ENCODE results near the gene MACF1. TPM values are rescaled to one million over a fixed set of nuclear protein-coding genes. Genes with fewer than 3 reads are reported as not detected.
"Not testable (repeated sequence)": the region's sequence is repeated elsewhere in the genome, so short reads cannot be mapped to it uniquely, and the experiment has no call there.

Gene MACF1
- polyA plus RNA-seq, 1 of the 3 experiments (the other 2 are of a cell fraction), result 37.6 TPM

- POLR2A ChIA-PET, result no interaction called here
- no peaks in the 10 kb centered on the region for H3K79me2 ChIP-seq (ENCODE audit: insufficient read depth)
- H3K9ac ChIP-seq, result no peak overlapping the region
- H3F3A ChIP-seq (replicated peaks; ENCODE audit: insufficient read depth), result peaks cover 9% of the 10 kb centered on the region
- H3K4me2 ChIP-seq, result no peak overlapping the region
- no peaks in the 10 kb centered on the region for H4K20me1 ChIP-seq (ENCODE audit: insufficient read depth)
- H3K27me3 ChIP-seq (ENCODE audit: insufficient read depth), result no peaks in the 10 kb centered on the region
- H3K4me3 ChIP-seq (ENCODE audit: low read depth in 2 of 2, low read length in 1 of 2), result no peak overlapping the region
- no peaks in the 10 kb centered on the region for H3K9me3 ChIP-seq
- H2AFZ ChIP-seq (ENCODE audit: low read depth), result no peak overlapping the region
- WGBS (ENCODE audit: low lambda C conversion rate), result 100% methylated on average over 4 of the region's 4 CpGs
- TF ChIP-seq SIN3A (IDR thresholded peaks at IDR 0.05; ENCODE audit: borderline replicate concordance, low read depth, low read length) (no peak), NRF1 (IDR thresholded peaks at IDR 0.05; ENCODE audit: low read depth, low read length) (no peak), RFX5 (IDR thresholded peaks at IDR 0.05; ENCODE audit: low read length) (no peak), CTCF (IDR thresholded peaks at IDR 0.05) (no peak), GABPA (IDR thresholded peaks at IDR 0.05; ENCODE audit: low read depth) (no peak), USF2 (IDR thresholded peaks at IDR 0.05; ENCODE audit: borderline replicate concordance, low read depth, low read length) (no peak), TAF1 (IDR thresholded peaks at IDR 0.05; ENCODE audit: borderline replicate concordance, low read depth, low read length) (no peak), FOXJ3 (CRISPR knock-in tag; IDR thresholded peaks at IDR 0.05) (no peak), MEF2A (IDR thresholded peaks at IDR 0.05; ENCODE audit: borderline replicate concordance, low read depth) (no peak), RCOR1 (IDR thresholded peaks at IDR 0.05; ENCODE audit: low read length) (no peak), RXRA (IDR thresholded peaks at IDR 0.05; ENCODE audit: borderline replicate concordance, low read depth) (no peak)
- no peak for DNase-seq
- H3K4me1 ChIP-seq (ENCODE audit: control insufficient read depth in 1 of 2, insufficient read depth in 2 of 2, low read depth in 1 of 2, low read length in 1 of 2), result no peaks in the 10 kb centered on the region
- no peak overlapping the region for H3K27ac ChIP-seq (ENCODE audit: low read depth in 2 of 2, low read length in 1 of 2)
- CTCF ChIA-PET, result no interaction called here
- H3K36me3 ChIP-seq (replicated peaks in 1 of 2; ENCODE audit: control insufficient read depth in 1 of 2, insufficient read depth in 2 of 2, low read length in 1 of 2), result peaks cover 53 to 55% of the 10 kb centered on the region in 2 experiments
- H3K9me2 ChIP-seq, result no peaks in the 10 kb centered on the region
Observed at GRCh38 chr1:39473324-39473723, 268.8 kb downstream of the MACF1 start.

GRCh38 chr1:39474810-39475209 is 270.3 kb downstream of the MACF1 start:
- peaks cover 52% of the 10 kb centered on the region in 2 experiments for H3K36me3 ChIP-seq (replicated peaks in 1 of 2; ENCODE audit: control insufficient read depth in 1 of 2, insufficient read depth in 2 of 2, low read length in 1 of 2)
- H3K27me3 ChIP-seq (ENCODE audit: insufficient read depth), result no peaks in the 10 kb centered on the region
- H3F3A ChIP-seq (replicated peaks; ENCODE audit: insufficient read depth), result peaks cover 9% of the 10 kb centered on the region
- H2AFZ ChIP-seq (ENCODE audit: low read depth), result no peak overlapping the region
- WGBS (ENCODE audit: low lambda C conversion rate), result 94% methylated on average over 4 of the region's 4 CpGs
- no peak overlapping the region for H3K9ac ChIP-seq
- H3K4me2 ChIP-seq, result no peak overlapping the region
- H3K9me2 ChIP-seq, result no peaks in the 10 kb centered on the region
- ChIA-PET CTCF (interaction anchor here (1.0 to 1.1 kb wide), 2 partner anchors 36 to 65 kb away, joined by 3 read pairs; no protein-coding TSS in a partner anchor), POLR2A (no interaction called here)
- TF ChIP-seq USF2 (IDR thresholded peaks at IDR 0.05; ENCODE audit: borderline replicate concordance, low read depth, low read length) (no peak), JUND (IDR thresholded peaks at IDR 0.05) (no peak), CTCF (IDR thresholded peaks at IDR 0.05) (no peak), GATA2 (CRISPR knock-in tag; IDR thresholded peaks at IDR 0.05) (no peak)
- no peaks in the 10 kb centered on the region for H3K9me3 ChIP-seq
- no peak for DNase-seq
- H4K20me1 ChIP-seq (ENCODE audit: insufficient read depth), result no peaks in the 10 kb centered on the region
- H3K4me1 ChIP-seq (ENCODE audit: control insufficient read depth in 1 of 2, insufficient read depth in 2 of 2, low read depth in 1 of 2, low read length in 1 of 2), result no peaks in the 10 kb centered on the region
- H3K4me3 ChIP-seq (ENCODE audit: low read depth in 2 of 2, low read length in 1 of 2), result no peak overlapping the region
- no peak overlapping the region for H3K27ac ChIP-seq (ENCODE audit: low read depth in 2 of 2, low read length in 1 of 2)
- H3K79me2 ChIP-seq (ENCODE audit: insufficient read depth), result no peaks in the 10 kb centered on the region

- H3K9me3 ChIP-seq; H3K9ac ChIP-seq; H3K27ac ChIP-seq (ENCODE audit: low read depth in 2 of 2, low read length in 1 of 2); H3K9me2 ChIP-seq; H3F3A ChIP-seq (replicated peaks; ENCODE audit: insufficient read depth); H3K4me3 ChIP-seq (ENCODE audit: low read depth in 2 of 2, low read length in 1 of 2); H3K27me3 ChIP-seq (ENCODE audit: insufficient read depth); H2AFZ ChIP-seq (ENCODE audit: low read depth); H3K4me1 ChIP-seq (ENCODE audit: control insufficient read depth in 1 of 2, insufficient read depth in 2 of 2, low read depth in 1 of 2, low read length in 1 of 2); H4K20me1 ChIP-seq (ENCODE audit: insufficient read depth); POLR2A ChIA-PET; DNase-seq; H3K79me2 ChIP-seq (ENCODE audit: insufficient read depth); H3K4me2 ChIP-seq: not testable (repeated sequence)
- CTCF ChIA-PET, result interaction anchor here (1.0 to 1.1 kb wide), 2 partner anchors 37 to 66 kb away, joined by 3 read pairs; no protein-coding TSS in a partner anchor
- WGBS (ENCODE audit: low lambda C conversion rate), result no CpG with 5 or more reads among the region's 1 CpG
- peaks cover 51 to 52% of the 10 kb centered on the region in 2 experiments for H3K36me3 ChIP-seq (replicated peaks in 1 of 2; ENCODE audit: control insufficient read depth in 1 of 2, insufficient read depth in 2 of 2, low read length in 1 of 2)
Observed at GRCh38 chr1:39475551-39475950, 271.1 kb downstream of the MACF1 start.

Data from SK-N-SH (cell line).